Endothelial cell of umbilical vein (primary cell): ENCODE results near the gene APOBEC3G. TPM values are rescaled to one million over a fixed set of nuclear protein-coding genes. Genes with fewer than 3 reads are reported as not detected.

Experiments used
- BruUV-seq: library from RNA; stranded (reverse); fragments of 400-500 nt; replicated peaks from 2 replicates; lab custom pipeline; 2021; lab: Mats Ljungman, UMichigan
- CTCF ChIA-PET: fragments of 300-600, 350-600 bp; sonication (Branson Sonifier 250); formaldehyde crosslinking; loops from one replicate; lab custom pipeline; 2021; ENCODE audit warnings: antibody characterized with exemption, inconsistent platforms; lab: Charles Lee
- POLR2A ChIA-PET: fragments of 300-600, 350-600 bp; sonication (Branson Sonifier 250); formaldehyde crosslinking; loops from one replicate; lab custom pipeline; 2021; ENCODE audit warnings: antibody characterized with exemption, inconsistent platforms; lab: Charles Lee
- DNase-seq: peaks from one replicate; pipeline ENCODE4 v3.0.0-alpha.2; 2011; ENCODE audit warnings: low read depth, low spot score
- FAIRE-seq: peaks from 2 replicates; lab custom pipeline; 2011; peaks lifted over from hg19 to GRCh38; lab: Jason Lieb, UNC
- H2AFZ ChIP-seq: 2 replicates; pipeline ENCODE4 v1.6.0; 2012; ENCODE audit warnings: low read depth, low read length, control low read depth, inconsistent platforms
- H3K27ac ChIP-seq: 2 replicates; pipeline ENCODE4 v1.5.1; 2011; ENCODE audit warnings: low read depth, mild to moderate bottlenecking, control low read depth, low read length, moderate library complexity; ENCODE audit not compliant: insufficient read depth
- H3K27me3 ChIP-seq, 2 experiments: 2 replicates each; pipeline versions ENCODE4 v1.6.0 to v1.6.1; 2011; ENCODE audit warnings: low read length in 2 of 2, mixed read lengths in 1 of 2; ENCODE audit not compliant: control insufficient read depth in 2 of 2, insufficient read depth in 2 of 2
- H3K36me3 ChIP-seq, 2 experiments: 2 replicates in 1 of 2; 3 replicates in 1 of 2; pipeline ENCODE4 v1.5.1; 2011; ENCODE audit warnings: low read length in 2 of 2, mild to moderate bottlenecking in 1 of 2, moderate library complexity in 1 of 2; ENCODE audit not compliant: control insufficient read depth in 2 of 2, insufficient read depth in 2 of 2; ENCODE audit errors: extremely low read depth in 1 of 2
- H3K4me1 ChIP-seq: 3 replicates; pipeline ENCODE4 v1.5.1; 2011; ENCODE audit warnings: mild to moderate bottlenecking, low read length; ENCODE audit not compliant: control insufficient read depth, insufficient read depth; ENCODE audit errors: extremely low read depth
- H3K4me2 ChIP-seq: 2 replicates; pipeline ENCODE4 v1.6.1; 2011; ENCODE audit warnings: low read length, control low read depth, mixed read lengths; ENCODE audit not compliant: insufficient read depth
- H3K4me3 ChIP-seq, 3 experiments: fragments of 200-600 bp in 1 of 3; sonication (generic), shearing (Covaris generic) in 1 of 3; replicated peaks in 1 of 3; 2 replicates each; pipeline ENCODE4 v1.5.1; 2011 to 2016; ENCODE audit warnings: control low read depth in 3 of 3, low read length in 3 of 3, mild to moderate bottlenecking in 2 of 3, inconsistent platforms in 1 of 3, low read depth in 1 of 3, moderate library complexity in 1 of 3; ENCODE audit not compliant: insufficient read depth in 1 of 3
- H3K79me2 ChIP-seq: 2 replicates; pipeline ENCODE4 v1.6.0; 2012; ENCODE audit warnings: low read length, inconsistent platforms; ENCODE audit not compliant: control insufficient read depth, insufficient read depth
- H3K9ac ChIP-seq: replicated peaks from 2 replicates; pipeline ENCODE3; 2011; ENCODE audit warnings: low read length, control low read depth; ENCODE audit not compliant: insufficient read depth; ENCODE audit errors: extremely low read depth
- H3K9me1 ChIP-seq: replicated peaks from 3 replicates; pipeline ENCODE4 v1.6.0; 2011; ENCODE audit warnings: mild to moderate bottlenecking, low read length; ENCODE audit not compliant: control insufficient read depth, insufficient read depth; ENCODE audit errors: extremely low read depth
- H3K9me3 ChIP-seq: replicated peaks from 2 replicates; pipeline ENCODE4 v1.5.1; 2012; ENCODE audit warnings: low read length, inconsistent platforms; ENCODE audit not compliant: control insufficient read depth, insufficient read depth
- H4K20me1 ChIP-seq: replicated peaks from 2 replicates; pipeline ENCODE3; 2011; ENCODE audit warnings: mild to moderate bottlenecking, low read length; ENCODE audit not compliant: control insufficient read depth, insufficient read depth; ENCODE audit errors: extremely low read depth
- CTCF ChIP-seq, 2 donors: IDR thresholded peaks; 1 replicate in 1 of 2; 2 replicates in 1 of 2; pipeline ENCODE4 v1.5.1; 2011; ENCODE audit warnings: low read length in 2 of 2, mild to moderate bottlenecking in 2 of 2, moderate library complexity in 2 of 2, control low read depth in 1 of 2, inconsistent platforms in 1 of 2, low read depth in 1 of 2; ENCODE audit not compliant: insufficient read depth in 1 of 2; ENCODE audit errors: extremely low read depth in 1 of 2
- EZH2 ChIP-seq: IDR thresholded peaks from 2 replicates; pipeline ENCODE4 v1.6.1; 2012; ENCODE audit warnings: borderline replicate concordance, low read depth, mild to moderate bottlenecking, moderate library complexity, low read length, inconsistent platforms; ENCODE audit not compliant: severe bottlenecking
- FOS ChIP-seq: IDR thresholded peaks from 2 replicates; pipeline ENCODE4 v1.6.1; 2011; ENCODE audit warnings: mild to moderate bottlenecking, low read length, moderate library complexity, borderline replicate concordance; ENCODE audit not compliant: insufficient read depth
- GATA2 ChIP-seq: IDR thresholded peaks from 2 replicates; pipeline ENCODE4 v1.7.0; 2011; ENCODE audit warnings: low read depth, mild to moderate bottlenecking, moderate library complexity, mixed read lengths, low read length; ENCODE audit not compliant: insufficient read length, insufficient read depth
- JUN ChIP-seq: IDR thresholded peaks from 2 replicates; pipeline ENCODE4 v1.6.1; 2011; ENCODE audit warnings: borderline replicate concordance, low read depth; ENCODE audit not compliant: insufficient read length, insufficient read depth
- MAX ChIP-seq: IDR thresholded peaks from 2 replicates; pipeline ENCODE4 v1.6.1; 2011; ENCODE audit not compliant: insufficient read depth, insufficient read length
- MYC ChIP-seq: IDR thresholded peaks from one replicate; pipeline ENCODE4 v1.6.1; 2011; ENCODE audit warnings: mild to moderate bottlenecking, low read depth, low read length
- POLR2A ChIP-seq: IDR thresholded peaks from 2 replicates; pipeline ENCODE4 v1.6.1; 2012; ENCODE audit warnings: low read depth, mild to moderate bottlenecking, control low read depth, low read length
- POLR2AphosphoS5 ChIP-seq: IDR thresholded peaks from 2 replicates; pipeline ENCODE4 v1.6.1; 2012; ENCODE audit warnings: low read depth, mild to moderate bottlenecking, control low read depth, low read length, moderate library complexity; ENCODE audit not compliant: insufficient read depth
- dilution Hi-C: fragments of 300-500 bp; cut with MboI; formaldehyde crosslinking; loops from one replicate; pipeline ENCODE4 v1.15.0; 2019; ENCODE audit warnings: low sequenced_read_pairs; ENCODE audit not compliant: extremely low pct_ligation_motif_present
- intact Hi-C: fragments of 100-400 bp; cut with micrococcal nuclease; formaldehyde crosslinking; loops from one replicate; pipeline ENCODE4 v1.10.0; 2022
- polyA plus RNA-seq, 4 experiments: library from polyadenylated mRNA; depleted of rRNA in 3 of 4; stranded (reverse) in 3 of 4; unstranded in 1 of 4; fragments of >200 nt; gene quantifications; 2 replicates each; pipeline versions ENCODE4 v1.2.1 to v1.2.3, GENCODE V29; 2011 to 2012; ENCODE audit warnings: missing spikeins in 1 of 4
- total RNA-seq: library from RNA; stranded (reverse); gene quantifications from 2 replicates; pipeline ENCODE4 v1.2.3, GENCODE V29; 2021

Gene APOBEC3G
- total and polyA plus RNA-seq, 2 donors (not counting 3 experiments of a cell fraction or from before 2014, with no cell fraction given) = 3.6 to 5.1 TPM

- dilution Hi-C loops (no loop called here), intact Hi-C loops (no loop called here)
- TF ChIP-seq GATA2 = no peak
- TF ChIP-seq POLR2AphosphoS5 = no peak
- TF ChIP-seq POLR2A = no peak
- no peaks in the 10 kb centered on the region for H3K36me3 ChIP-seq
- no TSS peak for BruUV-seq
- ChIA-PET CTCF (no interaction called here), POLR2A (no interaction called here)
- H3K9me1 ChIP-seq = no peaks in the 10 kb centered on the region
- H3K27me3 ChIP-seq = no peaks in the 10 kb centered on the region
- H3K4me2 ChIP-seq = no peak overlapping the region
- FAIRE-seq (no peak), DNase-seq (no peak)
- no peaks in the 10 kb centered on the region for H3K4me1 ChIP-seq
- H3K9me3 ChIP-seq = no peaks in the 10 kb centered on the region
- H3K27ac ChIP-seq = no peak overlapping the region
- no peaks in the 10 kb centered on the region for H3K79me2 ChIP-seq
- no peak overlapping the region for H3K9ac ChIP-seq
- H2AFZ ChIP-seq = no peak overlapping the region
- no peaks in the 10 kb centered on the region for H4K20me1 ChIP-seq
- H3K4me3 ChIP-seq = no peak overlapping the region
These were observed 10.0 kb downstream of the APOBEC3G start for GRCh38 chr22:39087098-39087497.

- dilution Hi-C loops (no loop called here), intact Hi-C loops (no loop called here)
- Histone ChIP-seq H3K4me1 (no peaks in the 10 kb centered on the region), H3K79me2 (no peaks in the 10 kb centered on the region), H3K9ac (no peak overlapping the region), H3K9me3 (no peaks in the 10 kb centered on the region), H3K4me3 (no peak overlapping the region), H3K36me3 (no peaks in the 10 kb centered on the region), H4K20me1 (no peaks in the 10 kb centered on the region), H3K9me1 (no peaks in the 10 kb centered on the region), H2AFZ (no peak overlapping the region), H3K4me2 (no peak overlapping the region), H3K27ac (no peak overlapping the region), H3K27me3 (peaks cover 0 to 4% of the 10 kb centered on the region in 2 experiments)
- POLR2A ChIA-PET = no interaction called here
- no TSS peak for BruUV-seq
- DNase-seq (no peak), FAIRE-seq (no peak)
- no peak for TF ChIP-seq EZH2
- TF ChIP-seq CTCF (IDR thresholded peaks at IDR 0.05; ENCODE audit: extremely low read depth in 1 of 2, insufficient read depth in 1 of 2, low read depth in 1 of 2, low read length in 2 of 2) = no peak
- no peak for TF ChIP-seq MAX
- TF ChIP-seq MYC = no peak
- no peak for TF ChIP-seq FOS
- TF ChIP-seq POLR2AphosphoS5 = no peak
- no peak for TF ChIP-seq POLR2A
- no peak for TF ChIP-seq GATA2
- no peak for TF ChIP-seq JUN
- CTCF ChIA-PET = no interaction called here
These were observed 11.0 kb downstream of the APOBEC3G start for GRCh38 chr22:39087881-39088684.
